Nephron (organoid): ENCODE measurements around the gene PHC2.

ENCODE experiments used
- H3K27ac Mint-ChIP-seq, 3 experiments: 2 replicates each; pipeline ENCODE4 v1.8.0; 2020; ENCODE audit warnings: mixed read lengths in 3 of 3, mild to moderate bottlenecking in 2 of 3, moderate library complexity in 1 of 3
- H3K27me3 Mint-ChIP-seq: 2 replicates; pipeline ENCODE4 v1.8.0; 2021; ENCODE audit warnings: low read depth, mild to moderate bottlenecking, moderate library complexity, mixed read lengths
- H3K36me3 Mint-ChIP-seq: 2 replicates; pipeline ENCODE4 v1.8.0; 2020; ENCODE audit warnings: low read depth, mixed read lengths
- H3K4me1 Mint-ChIP-seq: 2 replicates; pipeline ENCODE4 v1.8.0; 2020; ENCODE audit warnings: mixed read lengths
- H3K4me3 Mint-ChIP-seq, 3 experiments: 2 replicates each; pipeline ENCODE4 v1.8.0; 2020; ENCODE audit warnings: mild to moderate bottlenecking in 3 of 3, mixed read lengths in 3 of 3, moderate library complexity in 2 of 3
- H3K9me3 Mint-ChIP-seq: 2 replicates; pipeline ENCODE4 v1.8.0; 2020; ENCODE audit warnings: mixed read lengths
- TF ChIP-seq, protein P1 (sequence below), 3 experiments: fragments of 200-600 bp; sonication (generic); IDR thresholded peaks; one replicate each; pipeline ENCODE4 v1.5.0; 2021; ENCODE audit warnings: antibody characterized with exemption in 3 of 3; ENCODE audit not compliant: unreplicated experiment in 3 of 3

Gene PHC2

DNA sequence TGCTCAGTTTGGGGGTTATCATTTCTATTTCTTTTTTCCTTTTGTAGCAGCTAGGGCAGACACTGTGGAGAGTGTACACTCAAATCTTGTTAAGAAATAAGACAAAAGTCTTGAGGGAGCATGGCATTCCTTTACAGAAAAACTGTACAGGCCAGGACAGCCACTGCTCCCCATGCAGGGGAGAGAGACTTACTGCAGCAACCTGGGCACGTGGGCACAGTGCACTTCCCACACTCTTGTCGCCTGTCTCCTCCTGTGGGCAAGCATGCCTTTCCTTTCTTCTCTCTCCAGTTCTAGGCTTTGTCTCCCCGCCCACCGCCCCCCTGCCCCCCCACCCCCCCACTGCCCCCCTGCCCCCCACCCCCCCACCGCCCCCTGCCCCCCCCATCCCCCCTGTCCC is 51.9 kb downstream of the PHC2 start:
- no peaks in the 10 kb centered on the region for H3K9me3 Mint-ChIP-seq
- H3K4me1 Mint-ChIP-seq, result peaks cover 54% of the 10 kb centered on the region
- H3K27me3 Mint-ChIP-seq, result no peaks in the 10 kb centered on the region
- H3K36me3 Mint-ChIP-seq, result peaks cover 11% of the 10 kb centered on the region
- H3K27ac Mint-ChIP-seq, result no peak overlapping the region
- TF ChIP-seq, protein P1, sequence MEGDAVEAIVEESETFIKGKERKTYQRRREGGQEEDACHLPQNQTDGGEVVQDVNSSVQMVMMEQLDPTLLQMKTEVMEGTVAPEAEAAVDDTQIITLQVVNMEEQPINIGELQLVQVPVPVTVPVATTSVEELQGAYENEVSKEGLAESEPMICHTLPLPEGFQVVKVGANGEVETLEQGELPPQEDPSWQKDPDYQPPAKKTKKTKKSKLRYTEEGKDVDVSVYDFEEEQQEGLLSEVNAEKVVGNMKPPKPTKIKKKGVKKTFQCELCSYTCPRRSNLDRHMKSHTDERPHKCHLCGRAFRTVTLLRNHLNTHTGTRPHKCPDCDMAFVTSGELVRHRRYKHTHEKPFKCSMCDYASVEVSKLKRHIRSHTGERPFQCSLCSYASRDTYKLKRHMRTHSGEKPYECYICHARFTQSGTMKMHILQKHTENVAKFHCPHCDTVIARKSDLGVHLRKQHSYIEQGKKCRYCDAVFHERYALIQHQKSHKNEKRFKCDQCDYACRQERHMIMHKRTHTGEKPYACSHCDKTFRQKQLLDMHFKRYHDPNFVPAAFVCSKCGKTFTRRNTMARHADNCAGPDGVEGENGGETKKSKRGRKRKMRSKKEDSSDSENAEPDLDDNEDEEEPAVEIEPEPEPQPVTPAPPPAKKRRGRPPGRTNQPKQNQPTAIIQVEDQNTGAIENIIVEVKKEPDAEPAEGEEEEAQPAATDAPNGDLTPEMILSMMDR (IDR thresholded peaks at IDR 0.05; ENCODE audit: unreplicated experiment in 3 of 3), result no peak
- no peak overlapping the region for H3K4me3 Mint-ChIP-seq

- TF ChIP-seq, protein P1 (IDR thresholded peaks at IDR 0.05; ENCODE audit: unreplicated experiment in 3 of 3), result no peak
- Mint-ChIP-seq H3K36me3 (peaks cover 13% of the 10 kb centered on the region), H3K4me1 (peaks cover 49% of the 10 kb centered on the region), H3K27ac (no peak overlapping the region), H3K4me3 (no peak overlapping the region), H3K27me3 (no peaks in the 10 kb centered on the region), H3K9me3 (no peaks in the 10 kb centered on the region)
Measured at GRCh38 chr1:33378524-33378923, 52.4 kb downstream of the PHC2 start.

DNA sequence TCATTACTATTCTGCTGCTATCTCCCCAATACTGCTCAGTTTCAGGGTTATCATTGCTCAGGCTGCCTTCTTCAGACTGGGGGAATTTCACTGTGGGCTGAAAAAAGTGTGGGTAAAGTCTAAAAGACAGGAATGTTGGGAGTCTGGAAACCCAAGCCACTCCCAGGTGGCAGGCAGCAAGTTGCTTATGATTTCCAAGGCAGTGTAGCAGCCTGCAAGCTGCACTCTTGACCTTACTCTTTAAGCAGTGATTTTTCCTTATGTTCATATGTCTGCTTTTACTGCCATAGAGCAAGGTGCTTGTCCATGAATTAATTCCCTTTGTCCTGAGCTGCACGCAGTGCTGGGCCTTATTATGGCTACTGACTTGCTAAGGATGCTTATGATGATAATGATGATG is 53.1 kb downstream of the PHC2 start:
- TF ChIP-seq, protein P1 (IDR thresholded peaks at IDR 0.05; ENCODE audit: unreplicated experiment in 3 of 3), result no peak
- Mint-ChIP-seq H3K27me3 (no peaks in the 10 kb centered on the region), H3K4me1 (peaks cover 42% of the 10 kb centered on the region), H3K36me3 (peaks cover 13% of the 10 kb centered on the region), H3K27ac (peak overlapping the region; percentile 22 to 31 (median 31)), H3K9me3 (no peaks in the 10 kb centered on the region), H3K4me3 (no peak overlapping the region)

GRCh38 chr1:33377013-33377412 is 53.9 kb downstream of the PHC2 start:
- Mint-ChIP-seq H3K27ac (no peak overlapping the region), H3K36me3 (peaks cover 13% of the 10 kb centered on the region), H3K4me3 (no peak overlapping the region), H3K4me1 (peaks cover 38% of the 10 kb centered on the region), H3K9me3 (no peaks in the 10 kb centered on the region), H3K27me3 (no peaks in the 10 kb centered on the region)
- TF ChIP-seq, protein P1 (IDR thresholded peaks at IDR 0.05; ENCODE audit: unreplicated experiment in 3 of 3), result no peak

DNA sequence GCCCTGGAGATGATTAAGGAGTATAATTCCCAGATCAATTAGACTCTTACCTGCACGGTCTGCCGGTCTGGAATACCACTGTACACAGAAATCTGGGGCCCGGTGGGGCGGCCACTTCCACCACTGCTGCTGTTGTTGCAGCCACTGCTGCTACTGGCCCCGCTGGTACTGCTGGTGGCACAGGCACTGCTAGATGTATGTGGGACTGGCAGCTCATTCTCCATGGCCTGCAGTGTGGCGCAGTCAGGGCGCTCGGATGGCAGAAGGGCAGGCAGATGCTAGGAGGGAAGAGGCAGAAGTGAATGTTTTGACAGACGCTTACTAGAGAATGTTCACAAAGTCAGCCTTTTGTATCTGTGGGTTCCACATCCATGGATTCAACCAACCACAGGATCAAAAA is 55.6 kb downstream of the PHC2 start:
- Mint-ChIP-seq H3K9me3 (no peaks in the 10 kb centered on the region), H3K27ac (no peak overlapping the region), H3K36me3 (peaks cover 21% of the 10 kb centered on the region), H3K4me3 (no peak overlapping the region), H3K27me3 (no peaks in the 10 kb centered on the region), H3K4me1 (peaks cover 28% of the 10 kb centered on the region)
- TF ChIP-seq, protein P1 (IDR thresholded peaks at IDR 0.05; ENCODE audit: unreplicated experiment in 3 of 3), result no peak

- Mint-ChIP-seq H3K27ac (no peak overlapping the region), H3K36me3 (peaks cover 21% of the 10 kb centered on the region), H3K27me3 (no peaks in the 10 kb centered on the region), H3K9me3 (no peaks in the 10 kb centered on the region), H3K4me3 (no peak overlapping the region), H3K4me1 (peaks cover 20% of the 10 kb centered on the region)
- TF ChIP-seq, protein P1 (IDR thresholded peaks at IDR 0.05; ENCODE audit: unreplicated experiment in 3 of 3), result no peak
Measured at GRCh38 chr1:33374336-33375105, 56.4 kb downstream of the PHC2 start.
